ENCODE results near the gene IGF1.

Gene IGF1

GRCh38 chr12:102480406-102480805, at the start of gene IGF1:
Gene IGF1, minus strand, starts transcription at chr12:102480563. Its CDS starts 182 bp downstream, at chr12:102480381.
- peak; percentile 58 to 68 for DNase-seq

GRCh38 chr12:102528111-102528510, 47.7 kb upstream of the IGF1 start:
- no peak for DNase-seq

- no peak for DNase-seq
Measured at GRCh38 chr12:102527171-102527720, 46.9 kb upstream of the IGF1 start.

- DNase-seq, result no peak
Measured at GRCh38 chr12:102526656-102527055, 46.3 kb upstream of the IGF1 start.

GRCh38 chr12:102522768-102523167, 42.4 kb upstream of the IGF1 start:
- no peak for DNase-seq

GRCh38 chr12:102521662-102522277, 41.4 kb upstream of the IGF1 start:
- DNase-seq, result no peak

- no peak for DNase-seq
Measured at GRCh38 chr12:102518871-102519270, 38.5 kb upstream of the IGF1 start.

GRCh38 chr12:102514696-102515095, 34.3 kb upstream of the IGF1 start:
- DNase-seq, result no peak

- DNase-seq, result no peak
Measured at GRCh38 chr12:102513739-102514138, 33.4 kb upstream of the IGF1 start.

GRCh38 chr12:102513272-102513671, 32.9 kb upstream of the IGF1 start:
- no peak for DNase-seq

GRCh38 chr12:102512523-102512922, 32.2 kb upstream of the IGF1 start:
- DNase-seq, result peak; percentile 16 to 30

GRCh38 chr12:102511575-102511974, 31.2 kb upstream of the IGF1 start:
- DNase-seq, result no peak

- no peak for DNase-seq
Measured at GRCh38 chr12:102510463-102510862, 30.1 kb upstream of the IGF1 start.

GRCh38 chr12:102510031-102510430, 29.7 kb upstream of the IGF1 start:
- DNase-seq, result no peak

- DNase-seq, result no peak
Measured at GRCh38 chr12:102509123-102509626, 28.8 kb upstream of the IGF1 start.

GRCh38 chr12:102508052-102508451, 27.7 kb upstream of the IGF1 start:
- DNase-seq, result no peak

- no peak for DNase-seq
Measured at GRCh38 chr12:102507301-102507700, 26.9 kb upstream of the IGF1 start.

GRCh38 chr12:102504871-102505270, 24.5 kb upstream of the IGF1 start:
- no peak for DNase-seq

GRCh38 chr12:102504280-102504679, 23.9 kb upstream of the IGF1 start:
- DNase-seq, result peak in 1 of 2 experiments; percentile 6

GRCh38 chr12:102503831-102504230, 23.5 kb upstream of the IGF1 start:
- no peak for DNase-seq

GRCh38 chr12:102503056-102503681, 22.8 kb upstream of the IGF1 start:
- peak; percentile 42 to 59 for DNase-seq

GRCh38 chr12:102501773-102502172, 21.4 kb upstream of the IGF1 start:
- no peak for DNase-seq

- peak; percentile 20 to 30 for DNase-seq
Measured at GRCh38 chr12:102498471-102498870, 18.1 kb upstream of the IGF1 start.

GRCh38 chr12:102497743-102498142, 17.4 kb upstream of the IGF1 start:
- no peak for DNase-seq

All from Kasumi-1 (cell line).